GM19193 (cell line): ENCODE results near the gene CNTN4.

Source experiments
- POLR2A ChIP-seq: IDR thresholded peaks from 4 replicates; pipeline ENCODE4 v1.6.1; 2011; ENCODE audit not compliant: insufficient read depth, insufficient read length; ENCODE audit errors: extremely low read depth

Gene CNTN4

GRCh38 chr3:3037156-3037555 lies 938.5 kb downstream of the CNTN4 start:
- TF ChIP-seq POLR2A, result no peak

- no peak for TF ChIP-seq POLR2A
Measured at GRCh38 chr3:3038201-3038991, 939.7 kb downstream of the CNTN4 start.

- TF ChIP-seq POLR2A, result no peak
Measured at GRCh38 chr3:3053974-3054373, 955.3 kb downstream of the CNTN4 start.

- no peak for TF ChIP-seq POLR2A
Measured at GRCh38 chr3:3059645-3060044, 961.0 kb downstream of the CNTN4 start.

- TF ChIP-seq POLR2A, result no peak
Measured at GRCh38 chr3:3064297-3064696, 965.6 kb downstream of the CNTN4 start.

GRCh38 chr3:3065876-3066275 lies 967.2 kb downstream of the CNTN4 start:
- no peak for TF ChIP-seq POLR2A

- no peak for TF ChIP-seq POLR2A
Measured at GRCh38 chr3:3066378-3066777, 967.7 kb downstream of the CNTN4 start.

- TF ChIP-seq POLR2A, result no peak
Measured at GRCh38 chr3:3066910-3067309, 968.2 kb downstream of the CNTN4 start.

- TF ChIP-seq POLR2A, result no peak
Measured at GRCh38 chr3:3068358-3068881, 969.8 kb downstream of the CNTN4 start.

- TF ChIP-seq POLR2A, result no peak
Measured at GRCh38 chr3:3069723-3070122, 971.1 kb downstream of the CNTN4 start.

- no peak for TF ChIP-seq POLR2A
Measured at GRCh38 chr3:3071136-3071535, 972.5 kb downstream of the CNTN4 start.

GRCh38 chr3:3074551-3075257 lies 976.0 kb downstream of the CNTN4 start:
- TF ChIP-seq POLR2A, result no peak

- no peak for TF ChIP-seq POLR2A
Measured at GRCh38 chr3:3080309-3080708, 981.6 kb downstream of the CNTN4 start.

- no peak for TF ChIP-seq POLR2A
Measured at GRCh38 chr3:3081381-3082233, 982.9 kb downstream of the CNTN4 start.
